Central memory CD4-positive, alpha-beta T cell (primary cell): ENCODE data around the gene MAML3.

Source experiments
- DNase-seq: peaks from one replicate; pipeline ENCODE4 v3.0.0; 2022

MAML3 gene

DNA sequence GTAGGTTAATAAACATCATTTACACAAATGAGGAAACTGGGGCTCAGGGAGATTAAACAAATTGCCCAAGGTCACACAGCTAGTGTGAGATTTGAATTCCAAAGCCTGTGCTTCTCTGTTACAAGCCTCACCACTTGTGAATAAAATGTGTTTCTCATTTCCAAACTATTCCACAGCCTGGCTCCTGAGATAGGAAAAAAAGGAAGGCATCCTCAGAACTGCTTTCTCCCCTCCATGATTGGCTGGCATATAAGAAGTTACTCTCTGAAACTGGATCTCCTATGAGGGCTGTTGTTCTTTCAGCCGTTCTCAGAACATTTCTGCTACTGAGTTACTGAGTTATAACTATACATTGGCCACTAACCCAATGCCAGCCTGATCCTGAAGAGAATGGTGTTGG, 237.9 kb downstream of the MAML3 start:
- DNase-seq, result no peak

DNA sequence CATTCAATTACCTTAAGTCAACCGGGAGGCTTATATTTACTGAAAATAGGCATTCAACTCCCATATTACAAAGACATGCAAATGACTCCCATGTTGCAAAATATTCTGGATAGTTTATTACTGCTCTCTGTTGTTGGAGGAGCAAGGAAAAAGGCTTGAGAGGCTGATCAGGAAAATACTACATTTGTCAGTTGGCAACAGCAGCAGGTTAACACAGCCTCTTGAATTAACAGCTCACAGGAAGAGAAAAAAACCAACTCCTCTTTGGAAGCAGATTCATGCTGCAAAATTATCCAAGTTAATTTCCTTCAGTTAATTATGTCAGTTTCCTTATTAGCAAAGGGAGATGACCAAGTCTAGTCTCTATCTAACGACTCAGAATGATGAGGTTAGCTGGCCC, 238.9 kb downstream of the MAML3 start:
- DNase-seq, result no peak

DNA sequence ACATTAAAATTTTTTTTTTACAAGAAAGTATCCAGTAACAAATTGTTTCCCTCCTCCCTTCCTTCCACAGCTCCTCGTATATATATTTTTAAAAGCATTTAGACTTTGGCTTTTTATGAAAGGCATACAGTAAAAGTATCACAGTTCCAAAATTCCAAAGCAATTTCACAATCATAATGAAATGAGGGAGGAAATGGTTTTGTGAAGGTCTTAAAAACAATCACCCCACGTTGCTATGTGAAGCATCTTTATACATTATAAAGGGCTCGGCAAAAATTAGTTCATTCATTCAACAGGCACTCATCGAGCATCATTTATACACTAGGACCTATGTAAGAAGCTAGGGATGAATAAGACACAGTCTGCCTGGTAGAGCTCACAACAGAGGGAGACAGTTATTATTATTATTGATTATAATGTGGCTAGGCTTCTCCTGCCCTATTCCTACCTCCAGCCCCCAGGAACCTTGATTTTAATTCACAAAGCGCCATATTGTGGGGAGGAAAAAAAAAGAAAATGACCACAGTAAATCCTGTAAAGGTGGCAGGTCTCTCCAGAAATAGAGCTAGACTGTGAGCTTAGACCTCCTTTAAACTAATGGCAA, 239.9 kb downstream of the MAML3 start:
- DNase-seq, result no peak

DNA sequence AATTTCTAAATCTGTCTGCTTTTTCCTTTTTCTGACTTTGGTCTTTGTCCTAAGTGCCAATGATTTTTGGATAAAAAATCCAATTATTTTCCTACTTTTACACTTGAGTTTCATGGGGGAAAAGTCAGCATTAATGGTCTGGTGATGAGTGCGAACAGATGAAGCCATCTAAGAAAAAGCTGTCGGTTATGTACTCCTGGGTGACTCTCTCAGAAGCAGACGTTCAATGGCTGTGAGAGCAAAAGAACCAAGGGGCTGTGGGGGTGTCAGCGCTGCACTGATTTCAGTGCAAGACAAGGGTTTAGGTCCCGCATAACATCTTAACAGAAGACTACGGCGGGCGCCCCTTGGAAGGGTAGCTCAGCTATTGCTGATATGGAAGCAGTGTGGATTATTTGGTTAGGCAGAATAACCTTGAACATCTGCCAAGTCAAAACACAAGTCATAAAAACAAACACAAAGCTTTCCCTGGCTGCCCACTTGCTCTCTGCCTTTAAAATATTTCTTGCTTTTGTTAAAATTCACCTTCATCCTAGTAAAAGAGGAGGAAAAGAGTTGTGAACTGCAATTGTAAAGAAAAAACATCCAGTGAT, 240.5 kb downstream of the MAML3 start:
- no peak for DNase-seq

DNA sequence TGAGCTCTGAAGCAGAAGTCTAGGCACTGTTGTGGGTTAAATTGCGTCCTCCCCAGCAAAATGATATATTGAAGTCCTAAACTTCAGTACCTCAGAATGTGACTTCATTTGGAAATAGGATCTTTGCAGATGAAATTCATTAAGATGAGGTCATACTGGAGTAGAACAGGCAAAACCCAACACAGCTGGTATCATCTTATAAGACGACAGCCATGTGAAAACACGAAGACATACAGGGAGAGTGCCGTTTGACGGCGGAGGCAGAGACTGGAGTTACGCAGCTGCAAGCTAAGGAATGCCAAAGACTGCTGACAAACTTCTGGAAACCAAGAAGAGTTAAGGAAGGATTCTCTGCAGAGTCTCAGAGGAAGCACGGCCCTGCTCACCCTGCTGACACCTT, 241.5 kb downstream of the MAML3 start:
- no peak for DNase-seq

DNA sequence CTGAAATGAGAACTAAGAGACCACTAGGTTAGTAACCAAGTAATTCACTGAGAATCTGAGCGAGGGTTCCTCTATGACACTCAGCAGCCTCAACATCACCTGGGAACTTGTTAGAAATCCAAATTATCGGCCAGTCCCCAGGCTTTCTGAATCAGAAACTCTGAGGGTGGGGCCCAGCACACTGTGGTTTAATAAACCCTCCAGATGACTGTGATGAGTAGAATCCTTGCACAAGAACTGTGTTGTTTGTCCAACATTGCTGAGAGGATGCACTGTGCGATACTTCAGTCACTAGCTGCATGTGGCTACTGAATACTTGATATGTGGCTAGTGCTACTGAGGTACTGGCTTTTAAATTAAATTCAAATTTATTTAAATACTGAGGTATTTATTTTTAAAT, 243.9 kb downstream of the MAML3 start:
- DNase-seq, result no peak

DNA sequence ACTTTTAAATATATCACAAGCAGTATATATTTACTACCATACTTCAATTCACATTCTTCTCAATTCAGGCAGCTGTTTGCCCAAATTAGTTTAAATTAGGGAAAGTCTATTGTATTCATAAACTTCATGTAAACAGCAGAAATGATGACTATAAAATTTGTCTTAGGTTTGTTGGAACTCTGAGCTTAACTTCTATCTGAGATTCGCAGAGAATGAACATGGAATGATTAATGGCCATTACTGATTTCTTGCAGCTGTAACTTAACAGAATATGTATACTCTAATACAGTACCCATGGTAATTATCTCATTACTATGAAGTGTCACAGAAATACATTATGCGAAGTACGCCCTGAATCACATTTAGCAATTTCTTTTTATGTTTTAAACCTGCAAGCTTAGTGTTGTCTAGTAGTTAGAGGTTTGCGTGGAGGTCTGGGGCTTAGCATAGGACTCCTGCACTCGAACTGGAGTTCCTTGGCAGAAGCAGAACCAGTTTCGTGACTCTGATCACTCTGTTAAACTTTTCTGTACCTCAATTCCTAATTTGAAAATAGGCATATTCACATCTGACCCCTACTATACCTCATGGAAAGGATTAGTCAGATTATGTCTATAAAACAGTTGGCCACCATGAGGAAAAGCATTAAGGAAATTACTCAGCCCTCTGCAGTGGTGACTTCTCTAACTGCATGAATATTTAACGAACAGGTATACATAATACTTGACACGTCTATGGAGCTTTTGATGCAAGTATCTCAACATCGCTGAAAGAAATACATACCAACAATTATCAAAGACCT, 245.1 kb downstream of the MAML3 start:
- DNase-seq, result no peak

DNA sequence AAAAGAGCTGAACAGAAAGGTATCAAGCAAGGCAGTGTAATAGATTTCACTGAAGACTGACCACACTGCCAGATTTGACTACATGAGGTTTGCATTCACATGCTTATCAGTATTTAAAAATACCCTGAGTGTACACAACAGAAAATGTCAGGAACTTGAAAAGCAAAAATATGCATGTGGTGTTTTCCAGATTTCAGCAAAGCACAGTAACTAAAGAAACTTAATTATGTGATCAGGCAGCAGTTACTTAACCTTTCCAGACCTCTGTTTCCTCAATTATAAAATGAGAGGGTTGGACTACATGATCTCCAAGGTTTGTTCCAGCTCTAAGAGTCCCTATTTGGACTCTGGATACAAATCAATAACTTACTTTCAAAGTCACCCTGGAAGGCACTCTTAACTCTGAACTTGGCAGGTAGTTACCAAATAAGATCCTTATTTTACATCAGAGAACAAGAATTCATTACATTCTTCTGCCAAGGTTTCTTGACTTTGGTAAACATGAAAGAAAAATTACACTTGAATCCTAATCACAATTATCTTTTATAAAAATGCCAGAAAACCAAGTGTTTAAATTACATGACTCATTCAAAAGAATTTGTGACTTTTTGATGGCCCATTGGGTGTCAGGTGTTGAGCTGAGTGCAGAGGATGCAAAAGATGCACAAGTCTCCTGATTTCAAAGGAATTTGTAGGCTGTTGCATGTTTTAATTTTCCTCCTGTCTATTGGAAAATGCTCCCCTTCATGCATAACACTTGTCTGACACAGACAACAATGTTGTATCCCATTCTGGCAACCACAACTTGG, 246.8 kb downstream of the MAML3 start:
- DNase-seq, result no peak

DNA sequence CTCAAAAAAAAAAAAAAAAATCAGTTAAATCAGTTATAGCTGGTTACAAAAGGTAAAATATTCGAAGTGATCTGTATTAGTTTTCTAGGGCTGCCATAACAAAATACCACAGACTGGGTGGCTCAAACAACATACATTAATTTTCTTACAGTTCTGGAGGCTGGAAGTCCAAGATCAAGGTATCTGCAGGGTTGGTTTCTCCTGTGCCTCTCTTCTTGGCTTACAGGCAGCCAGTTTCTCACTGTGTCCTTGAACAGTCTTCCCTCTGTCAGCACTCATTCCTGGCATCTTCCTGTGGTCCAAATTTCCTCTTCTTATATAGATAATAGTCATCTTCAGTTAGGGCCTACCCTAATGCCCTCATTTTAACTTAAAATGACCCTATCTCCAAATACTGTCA, 248.5 kb downstream of the MAML3 start:
- no peak for DNase-seq

DNA sequence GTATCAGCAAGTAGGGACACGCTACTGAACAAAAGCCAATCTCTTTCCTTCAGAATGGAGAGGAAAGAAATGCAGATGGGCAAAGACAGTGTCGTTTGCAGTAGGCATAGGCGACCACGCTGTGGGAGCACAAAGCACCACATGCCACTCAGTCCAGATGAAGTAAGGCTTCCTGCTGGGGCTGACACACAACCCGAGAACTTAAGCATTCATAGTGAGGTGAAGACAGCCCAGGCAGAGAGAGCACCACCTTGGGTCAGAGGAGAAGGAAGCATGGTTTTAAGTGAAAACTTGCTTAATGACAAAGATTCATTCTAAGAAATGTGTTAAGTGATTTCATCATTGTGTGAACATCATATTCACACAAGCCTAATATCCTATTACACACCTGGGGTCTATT, 249.6 kb downstream of the MAML3 start:
- DNase-seq, result no peak

DNA sequence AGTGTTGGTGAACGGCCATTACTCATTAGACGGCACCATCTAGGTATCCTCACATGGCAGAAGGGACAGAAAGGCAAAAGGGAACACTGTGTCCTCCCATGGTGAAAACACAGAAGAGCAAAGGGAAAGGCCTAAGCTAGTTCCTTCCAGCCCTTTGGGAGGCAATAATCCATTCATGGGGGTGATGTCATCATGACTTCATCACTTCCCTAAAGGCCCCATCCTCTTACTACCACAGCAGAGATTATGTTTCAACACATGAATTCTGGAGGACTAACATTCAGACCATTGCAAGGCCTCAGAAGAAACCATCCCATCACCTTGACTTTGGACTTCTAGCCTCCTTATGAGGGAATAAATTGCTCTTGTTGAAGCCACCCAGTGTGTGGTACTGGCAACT, 250.1 kb downstream of the MAML3 start:
- no peak for DNase-seq

DNA sequence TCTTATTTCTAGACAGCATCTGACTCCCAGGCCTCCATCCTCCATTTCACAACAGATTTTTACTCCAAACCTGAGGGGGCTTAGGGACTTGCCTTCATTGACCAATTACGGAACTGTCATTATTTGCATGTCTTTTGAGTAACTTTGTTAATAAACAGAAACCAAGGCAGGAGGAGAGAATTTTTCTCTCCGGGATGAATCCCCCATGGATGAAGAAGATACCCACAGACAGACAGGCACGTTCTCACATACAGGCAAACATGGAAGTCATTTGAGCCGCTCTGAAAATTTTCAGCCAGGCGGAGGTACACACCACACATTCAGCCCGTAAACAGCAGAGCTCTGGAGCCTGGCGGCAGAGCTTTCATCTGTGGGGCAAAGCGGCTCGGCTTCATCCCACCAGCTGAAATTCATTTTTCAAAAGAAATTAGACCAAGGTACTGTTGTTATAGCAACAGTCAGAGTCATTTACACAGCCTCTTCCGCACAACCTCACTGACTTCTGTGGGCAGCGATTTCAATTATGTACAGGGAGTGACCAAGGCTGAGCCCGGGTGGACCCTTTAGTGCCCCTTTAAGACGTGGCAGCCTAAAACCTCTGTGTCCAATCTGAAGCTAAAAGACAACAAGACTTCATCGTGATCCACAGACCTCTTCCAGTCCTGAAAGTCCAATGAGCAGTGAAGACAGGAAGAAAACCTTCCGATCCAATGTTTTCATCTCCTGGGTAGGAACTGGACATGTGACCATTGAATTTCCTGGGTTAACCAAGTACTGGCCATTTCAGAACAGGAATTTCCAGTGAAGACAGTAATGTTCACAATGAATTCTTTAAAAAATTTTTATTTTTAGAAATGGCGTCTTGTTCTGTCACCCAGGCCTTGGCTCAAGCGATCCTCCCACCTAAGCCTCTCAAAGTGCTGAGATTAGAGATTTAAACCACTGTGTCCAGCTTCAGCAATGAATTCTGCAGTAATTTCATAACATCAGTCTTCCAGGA, 251.4 kb downstream of the MAML3 start:
- no peak for DNase-seq

DNA sequence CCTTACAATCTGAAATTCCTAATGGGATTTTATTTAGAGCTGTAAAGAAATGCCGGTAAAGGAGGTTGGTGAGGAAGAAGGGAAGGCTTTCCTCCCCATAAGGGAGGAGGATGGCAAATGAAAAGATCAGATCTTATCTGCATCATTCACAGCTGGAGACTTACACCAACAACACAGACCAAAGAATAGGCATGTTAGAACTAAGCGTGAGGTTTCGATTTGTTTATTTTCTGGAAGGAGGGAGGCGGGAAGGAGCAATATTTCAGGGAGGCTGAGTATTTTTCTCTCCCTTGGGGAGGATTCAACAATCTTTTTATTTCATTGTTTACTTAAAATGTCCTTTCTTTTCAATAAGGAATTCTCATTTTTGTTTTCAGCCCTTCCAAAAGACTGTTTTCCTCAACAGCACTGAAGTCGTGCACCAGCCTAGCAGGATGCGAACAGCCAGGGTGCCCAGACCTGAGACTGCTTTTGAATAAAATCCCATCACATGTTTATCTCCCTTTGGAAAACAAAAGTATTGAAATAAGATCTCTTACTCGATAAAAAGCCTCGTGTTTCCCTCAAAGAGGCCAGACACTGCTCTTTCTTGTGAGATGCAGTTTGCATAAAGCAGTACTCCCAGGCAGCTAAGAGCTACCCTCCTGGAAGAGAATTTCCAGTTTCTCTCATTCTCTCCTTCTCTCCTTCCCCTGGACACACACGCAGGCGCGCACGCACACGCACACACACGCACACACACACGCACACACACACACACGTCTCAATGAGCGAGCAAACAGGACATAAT, 252.3 kb downstream of the MAML3 start:
- no peak for DNase-seq

DNA sequence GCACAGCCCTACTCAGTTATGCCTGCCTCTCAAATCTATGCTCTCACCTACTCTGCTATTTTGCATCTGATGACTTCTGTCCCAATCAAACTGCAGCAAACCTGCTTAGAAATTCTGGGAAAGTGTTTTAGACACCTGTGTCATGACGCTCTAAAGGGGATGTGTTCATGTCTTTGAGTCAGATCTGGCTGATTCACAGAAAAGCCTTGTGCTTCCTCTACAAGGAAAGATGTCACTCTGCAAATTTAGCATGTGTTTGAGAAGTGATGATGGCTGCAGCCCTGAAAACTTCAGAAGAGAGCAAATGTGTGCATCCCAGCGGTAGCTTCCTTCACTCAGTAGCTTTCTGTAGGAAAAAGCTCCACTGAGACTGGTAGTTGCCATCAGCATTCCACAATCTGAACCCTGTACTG, 253.0 kb downstream of the MAML3 start:
- DNase-seq, result no peak

DNA sequence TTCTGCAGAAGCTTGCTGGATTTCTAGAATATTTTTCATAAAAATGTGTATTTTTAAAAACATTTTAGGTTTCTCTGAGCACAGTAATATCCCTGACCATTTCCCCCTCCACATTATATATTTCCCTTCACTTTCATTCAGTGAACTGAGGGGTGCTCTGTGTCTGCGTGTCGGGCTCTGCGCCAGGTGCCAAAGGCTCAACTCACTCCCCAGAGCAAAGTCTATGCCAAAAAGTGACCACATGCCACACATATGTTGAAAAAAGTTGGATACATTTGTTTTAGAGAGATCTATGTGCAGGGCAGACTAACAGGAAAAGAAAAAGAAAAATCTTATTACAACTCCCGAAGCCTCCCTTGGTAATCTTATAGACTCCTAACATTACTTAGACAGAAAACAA, 254.6 kb downstream of the MAML3 start:
- DNase-seq, result no peak

DNA sequence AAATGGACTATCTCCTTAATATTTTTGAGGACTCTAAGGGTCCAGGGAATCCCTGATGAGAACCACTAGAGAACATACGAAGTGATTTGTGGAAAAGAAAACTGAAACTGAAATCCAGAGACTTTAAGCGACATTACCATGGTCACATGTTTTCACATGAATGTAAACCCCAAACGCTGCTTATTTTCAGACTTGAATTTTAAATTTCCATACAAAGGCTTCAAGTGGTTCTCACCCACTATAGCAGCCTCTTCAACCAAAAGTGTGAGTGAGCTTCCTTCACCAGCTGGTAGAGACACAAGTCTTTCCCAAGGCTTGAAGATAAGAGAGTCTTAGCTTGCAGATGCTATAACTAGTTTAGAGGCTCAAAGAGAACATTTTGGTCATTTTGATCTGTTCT, 255.7 kb downstream of the MAML3 start:
- no peak for DNase-seq

DNA sequence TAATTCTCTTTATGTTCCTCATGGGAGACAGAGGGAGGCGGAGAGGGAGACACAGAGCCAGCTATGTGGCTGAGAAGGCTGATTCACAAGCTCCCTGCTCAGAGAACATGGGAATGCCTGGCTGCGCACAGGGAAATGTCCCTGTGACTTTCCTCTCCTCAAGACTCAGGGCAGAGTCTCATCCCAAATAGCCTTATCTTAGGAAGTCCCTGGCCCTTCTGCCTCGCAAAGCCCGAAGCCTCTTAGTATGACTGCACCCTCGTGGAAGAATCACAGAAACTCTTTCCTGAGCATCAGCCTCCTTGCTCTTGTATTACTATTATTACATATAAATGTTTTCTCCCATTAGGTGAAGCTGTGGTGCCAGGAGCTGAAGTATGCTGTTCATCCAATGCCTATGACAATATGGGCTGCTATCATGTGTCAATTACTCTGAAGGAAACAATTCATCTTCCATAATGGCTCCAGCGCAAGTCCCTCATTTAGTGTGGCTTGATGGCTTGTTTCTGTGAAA, 257.8 kb downstream of the MAML3 start:
- no peak for DNase-seq

DNA sequence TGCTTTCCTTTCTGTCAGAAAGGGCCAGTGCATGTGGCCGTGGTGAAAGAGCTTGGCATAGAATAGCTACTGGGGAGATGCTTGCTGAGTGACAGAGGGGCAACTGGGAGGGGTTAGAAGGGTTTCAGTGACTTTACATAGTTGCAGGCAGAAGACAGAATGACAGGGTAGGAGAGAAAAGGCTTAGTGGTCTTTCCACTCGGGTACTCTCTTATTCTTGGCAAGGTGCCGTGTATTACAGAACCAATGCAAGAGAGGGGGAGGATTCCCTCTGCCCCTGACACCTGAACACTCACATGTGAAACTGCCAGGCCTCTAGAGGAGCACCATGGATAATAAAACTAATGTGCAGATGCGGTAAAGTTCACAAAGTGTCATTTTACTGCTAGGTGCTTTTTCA, 260.2 kb downstream of the MAML3 start:
- DNase-seq, result no peak

DNA sequence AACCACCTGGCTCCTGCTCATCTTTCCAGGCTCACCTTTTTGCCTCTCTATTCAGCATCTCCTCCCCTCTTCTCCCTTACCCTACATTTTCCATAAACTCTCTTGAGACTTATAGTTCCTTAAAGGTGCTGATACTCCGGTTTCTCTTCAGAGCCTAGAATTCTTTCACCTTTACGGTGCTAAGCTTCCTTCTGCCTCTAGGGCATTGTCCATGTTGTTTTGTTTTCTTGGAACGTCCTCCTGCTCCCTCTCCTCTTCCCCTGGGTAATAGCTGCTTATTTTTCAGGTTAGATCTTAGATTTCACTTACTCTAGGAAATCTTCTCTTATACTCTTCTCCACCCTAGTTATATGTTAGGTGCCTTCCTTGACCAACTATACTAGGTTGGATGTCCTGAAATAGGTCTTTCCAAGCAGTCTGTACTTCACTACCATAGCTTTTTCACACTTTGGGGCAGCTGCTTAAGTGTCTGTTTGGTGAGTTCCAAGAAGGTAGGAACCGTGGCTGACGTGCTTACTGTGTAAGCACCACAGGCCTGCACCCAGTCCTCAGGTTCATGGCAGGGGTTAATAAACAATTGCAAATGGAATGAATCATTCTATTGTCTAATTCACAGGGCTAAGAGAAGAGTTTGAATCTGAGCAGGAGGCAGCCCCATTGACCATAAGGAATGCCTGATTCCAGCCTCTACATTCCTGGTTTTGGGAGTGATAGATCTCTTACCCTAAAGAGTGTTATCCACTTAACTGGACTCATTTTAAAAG, 260.8 kb downstream of the MAML3 start:
- DNase-seq, result no peak

DNA sequence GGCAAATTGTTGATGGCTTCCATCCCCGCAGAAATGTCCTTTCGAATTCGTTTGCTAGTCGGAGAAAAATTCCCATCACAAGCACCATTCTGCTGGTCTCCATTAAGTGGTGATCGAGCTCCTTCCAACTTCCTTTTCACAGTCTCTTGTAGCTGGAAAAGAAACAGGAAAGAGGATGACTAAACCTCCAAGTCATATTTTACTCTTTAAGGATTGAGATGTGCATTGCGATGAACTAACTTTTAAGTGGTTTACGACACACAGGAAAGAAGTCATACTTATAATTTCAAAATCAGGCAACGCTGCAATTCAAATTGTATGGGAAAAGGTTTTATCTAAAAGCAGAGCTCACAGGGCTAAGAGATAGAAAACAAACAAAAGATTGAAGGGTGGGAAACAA, 263.2 kb downstream of the MAML3 start:
- no peak for DNase-seq
